GM19025 (cell line): Measurements from ENCODE around the gene IMPA2.

ENCODE experiments used
- ATAC-seq: cut with Tn5 transposase; IDR thresholded peaks from one replicate; pipeline ENCODE4 v1.9.1; 2021; ENCODE audit warnings: mild to moderate bottlenecking, low read depth, moderate library complexity; ENCODE audit not compliant: unreplicated experiment

IMPA2 gene

DNA sequence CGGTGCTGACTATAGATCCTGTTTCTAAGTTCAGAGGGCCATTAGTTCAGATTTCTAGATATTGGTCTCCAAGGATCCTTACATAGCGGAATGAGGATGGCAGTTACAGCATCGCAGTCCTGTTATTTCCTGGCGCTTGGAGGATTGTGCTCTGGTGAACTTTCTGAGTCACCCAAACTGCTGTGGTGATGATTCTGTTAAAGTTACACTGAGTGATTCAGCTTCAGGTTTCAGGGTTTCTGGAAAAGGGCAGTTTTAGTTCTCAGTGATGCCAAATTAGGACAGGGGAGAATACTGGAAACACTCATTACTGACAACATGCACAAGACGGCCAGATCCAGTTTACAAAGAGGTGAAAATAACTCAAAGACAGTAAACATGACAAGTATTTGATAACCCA, 60.3 kb downstream of the IMPA2 start:
- ATAC-seq: no peak

DNA sequence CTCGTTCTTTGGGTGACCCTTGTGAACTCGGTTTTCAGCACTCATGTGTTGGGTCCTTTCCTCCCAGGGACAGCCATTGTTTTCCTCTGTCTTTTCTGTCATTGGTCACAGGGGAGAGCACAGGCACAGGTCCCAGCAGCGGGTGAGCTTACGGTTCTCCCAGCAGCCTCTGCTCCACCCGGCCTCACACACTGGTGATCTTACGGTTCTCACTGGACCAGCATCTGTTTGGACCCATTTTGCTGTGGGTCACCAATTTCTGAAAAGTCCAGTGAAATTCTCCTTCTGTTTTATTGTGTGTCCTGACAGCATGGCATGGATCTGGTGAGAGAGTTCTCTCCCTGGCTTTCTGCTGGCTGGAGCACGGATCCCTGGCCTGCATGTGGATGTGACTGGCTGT, 62.5 kb downstream of the IMPA2 start:
- no peak for ATAC-seq

DNA sequence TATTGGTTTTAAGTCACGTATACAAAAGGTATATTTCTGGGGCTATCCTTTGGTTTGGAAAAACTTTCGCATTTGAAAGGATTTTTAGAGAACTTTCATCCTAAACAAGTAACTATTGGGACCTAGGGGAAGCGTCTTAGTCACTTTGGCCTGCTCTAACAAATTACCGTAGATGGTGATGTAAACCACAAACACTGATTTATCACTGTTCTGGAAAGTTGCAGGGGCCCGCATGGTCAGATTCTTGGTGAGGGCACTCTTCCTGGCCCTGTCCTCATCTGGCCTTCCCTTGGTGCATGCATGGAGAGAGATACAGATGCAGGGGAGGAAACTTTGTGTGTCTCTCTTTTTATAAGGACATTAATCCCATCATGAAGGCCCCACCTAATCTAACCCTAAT, 63.3 kb downstream of the IMPA2 start:
- no peak for ATAC-seq

DNA sequence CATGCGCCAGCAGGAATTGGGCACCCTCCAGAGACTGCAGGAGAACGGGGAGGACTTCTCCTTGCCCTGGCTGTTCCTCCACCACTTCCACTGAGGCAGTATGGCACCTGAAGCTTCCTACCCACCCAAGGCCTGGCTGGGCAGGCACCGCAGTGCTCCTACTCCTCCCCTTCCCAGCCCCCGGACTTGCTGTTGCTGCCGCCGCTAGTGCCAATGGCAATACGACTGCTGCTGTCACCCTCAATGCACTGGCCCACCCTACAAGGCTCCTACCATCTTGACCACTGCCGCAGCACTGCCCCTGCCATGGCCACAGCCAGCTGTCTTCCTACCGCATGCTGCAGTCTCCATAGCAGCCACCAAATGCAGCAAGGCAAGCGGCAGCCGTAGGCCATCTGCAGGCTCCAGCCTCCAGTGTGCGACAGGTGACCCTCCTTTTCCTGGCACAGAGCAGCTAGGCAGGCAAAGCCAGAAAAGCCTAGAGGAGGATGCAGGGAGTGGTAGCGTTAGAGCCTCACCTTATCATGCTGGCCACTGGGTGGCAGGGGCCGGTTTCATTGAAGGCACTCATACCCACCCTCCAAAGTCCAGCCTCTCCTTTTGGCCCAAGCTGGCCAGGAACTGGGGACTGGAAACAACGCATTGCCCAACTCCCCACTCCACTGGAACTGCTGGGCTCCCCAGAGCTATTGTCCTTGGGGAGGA, 64.9 kb downstream of the IMPA2 start:
- no peak for ATAC-seq

DNA sequence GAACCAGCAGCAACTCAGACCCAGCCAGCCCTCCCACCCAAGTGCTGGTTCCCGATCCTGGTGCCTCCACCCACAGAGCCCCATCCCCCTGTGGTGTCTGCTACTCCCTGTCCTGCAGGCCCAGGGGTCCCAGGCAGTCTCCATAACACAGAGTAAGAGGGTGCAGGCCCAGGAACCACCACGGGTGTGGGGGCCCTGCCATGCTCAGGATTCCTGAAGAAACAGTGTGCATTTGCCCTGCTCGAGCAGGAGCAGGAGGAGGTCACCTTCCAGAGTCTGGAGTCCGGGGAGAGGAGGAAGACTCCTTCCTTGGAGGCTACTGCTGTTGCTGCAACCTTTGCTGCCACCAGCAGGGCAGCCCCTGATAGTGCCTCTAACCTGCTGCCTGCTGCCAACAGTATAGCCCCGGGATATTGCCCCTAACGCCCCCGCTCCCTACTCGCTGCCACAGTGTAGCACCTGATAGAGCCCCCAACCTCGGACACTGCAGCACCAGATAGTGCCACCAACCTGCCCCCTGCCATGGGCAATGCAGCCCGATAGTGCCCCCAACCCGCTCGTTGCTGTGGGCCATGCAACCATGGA, 65.5 kb downstream of the IMPA2 start:
- ATAC-seq: no peak

DNA sequence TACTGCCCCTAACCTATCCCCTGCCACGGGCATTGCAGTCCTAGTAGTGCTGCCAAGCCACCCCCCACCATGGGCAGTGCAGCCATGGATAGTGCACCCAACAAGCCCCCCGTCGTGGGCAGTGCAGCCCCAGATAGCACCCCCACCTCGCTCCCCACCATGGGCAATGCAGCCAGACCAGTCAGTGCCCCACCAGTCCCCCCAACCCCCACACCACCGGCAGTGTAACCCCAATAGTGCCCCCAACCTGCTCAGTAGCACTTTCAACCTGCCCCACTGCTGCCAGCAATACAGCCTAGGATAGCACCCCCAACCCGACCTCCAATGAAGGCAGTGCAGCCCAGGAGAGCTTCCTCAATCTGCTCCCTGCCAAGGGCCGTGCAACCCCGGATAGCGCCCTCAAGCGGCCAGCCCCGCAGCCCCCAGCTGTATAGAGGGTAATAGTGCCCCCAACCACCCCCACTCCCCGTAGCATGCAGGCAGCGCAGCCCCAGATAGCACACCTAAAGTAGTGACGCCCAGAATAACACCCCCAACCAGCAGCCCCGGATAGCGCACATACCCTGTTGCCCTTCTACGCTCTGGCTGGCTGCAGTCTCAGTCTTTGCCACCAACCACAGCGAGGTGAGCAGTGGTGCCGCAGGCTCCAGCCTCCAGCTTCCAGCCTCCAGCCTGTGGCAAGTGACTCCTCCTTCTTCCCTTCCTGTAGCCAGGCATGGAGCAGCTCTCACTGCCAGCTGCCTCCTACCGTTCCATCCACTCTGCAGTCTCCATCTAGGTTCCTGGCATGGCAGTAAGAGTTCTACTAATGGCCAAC, 66.9 kb downstream of the IMPA2 start:
- ATAC-seq: no peak

DNA sequence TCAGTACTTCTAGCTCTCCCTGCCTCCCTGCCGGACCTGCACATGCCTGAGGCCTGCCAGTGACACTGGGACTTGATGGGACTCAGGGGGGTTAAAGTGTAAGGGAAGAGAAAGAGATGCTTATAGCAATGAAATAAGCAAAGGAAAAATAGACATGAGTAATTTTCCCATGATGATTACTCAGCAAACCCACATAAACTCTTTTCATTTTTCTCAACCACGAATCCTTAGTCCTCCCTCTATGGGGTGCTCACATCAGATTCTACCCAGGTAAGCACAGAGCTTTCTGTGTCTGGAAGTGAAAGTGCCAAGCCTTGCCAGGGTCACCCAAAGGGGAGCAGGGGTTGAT, 67.5 kb downstream of the IMPA2 start:
- no peak for ATAC-seq

DNA sequence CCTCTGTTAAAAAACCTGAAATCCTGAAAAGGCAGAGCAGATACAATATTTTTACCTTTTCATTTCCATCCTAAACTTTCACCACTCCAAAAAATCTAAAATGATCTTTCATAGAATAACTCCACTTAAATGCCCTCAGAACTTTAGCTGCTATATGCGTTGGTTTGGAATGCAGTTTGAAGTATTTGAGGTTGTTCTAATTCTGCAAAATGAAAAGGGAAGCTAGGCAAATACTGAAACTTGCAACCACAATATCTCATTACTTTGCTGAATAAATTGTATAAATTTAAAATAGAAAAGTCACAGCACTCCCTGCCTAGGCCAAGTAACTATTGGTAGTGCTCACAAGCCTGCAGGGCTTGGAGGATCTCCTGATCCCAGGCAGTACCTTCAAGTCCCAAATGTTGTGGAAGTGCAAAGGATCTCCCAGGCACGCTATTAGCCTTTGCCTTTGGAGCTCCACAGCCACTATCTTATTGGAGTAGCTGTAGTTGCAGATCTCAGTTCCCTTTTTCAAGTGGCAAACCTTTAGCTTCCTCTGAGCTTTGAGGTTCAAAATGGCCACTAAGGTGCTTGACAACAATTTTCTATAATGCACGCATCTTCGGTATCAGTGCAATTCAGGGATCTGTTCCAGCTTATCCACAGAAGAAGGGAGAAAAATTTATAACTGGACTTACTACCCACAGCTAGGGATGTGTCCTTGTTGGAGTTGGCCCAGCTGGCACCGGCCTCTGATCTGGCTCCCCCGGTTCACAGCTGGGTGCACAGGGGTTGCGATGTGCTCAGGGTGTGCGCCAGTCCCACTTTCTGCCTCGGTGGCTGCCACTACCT, 68.9 kb downstream of the IMPA2 start:
- peak; percentile 88 for ATAC-seq

DNA sequence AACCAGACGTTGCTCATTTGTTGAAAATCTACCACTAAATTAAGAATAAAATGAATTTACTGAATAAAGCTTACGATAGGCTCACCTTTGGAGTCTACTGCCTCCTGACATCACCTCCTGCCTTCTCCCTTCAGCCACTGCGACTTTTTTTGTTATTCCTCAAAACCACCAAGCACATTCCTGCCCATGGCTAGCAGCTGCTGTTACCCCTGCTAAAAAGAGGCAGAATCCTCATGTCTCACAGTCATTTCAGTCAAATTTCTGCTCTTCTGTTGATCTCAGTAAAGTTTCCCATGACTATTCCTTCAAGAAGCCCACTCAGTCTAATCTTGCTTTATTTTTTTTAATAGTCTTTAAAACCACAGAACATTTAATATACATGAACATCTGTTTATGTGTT, 71.6 kb downstream of the IMPA2 start:
- no peak for ATAC-seq

DNA sequence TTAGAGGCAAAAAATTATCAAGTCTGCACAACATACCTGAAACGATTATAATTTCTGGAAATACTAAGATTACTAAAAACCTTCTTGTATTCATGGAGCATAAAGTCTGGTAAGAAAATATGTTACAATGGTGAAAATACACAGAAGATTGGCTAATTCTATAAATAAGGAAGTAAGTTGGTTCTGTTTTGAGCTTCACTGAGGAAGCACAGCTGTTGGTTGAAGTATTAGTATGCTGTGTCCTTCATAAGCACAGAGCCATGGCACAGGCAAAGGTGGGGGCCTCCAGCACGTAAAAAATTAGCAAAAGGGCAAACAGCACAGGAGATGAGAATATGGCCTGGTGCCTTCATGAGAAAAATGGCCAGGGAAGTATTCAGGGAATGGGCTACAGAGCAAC, 72.0 kb downstream of the IMPA2 start:
- no peak for ATAC-seq

DNA sequence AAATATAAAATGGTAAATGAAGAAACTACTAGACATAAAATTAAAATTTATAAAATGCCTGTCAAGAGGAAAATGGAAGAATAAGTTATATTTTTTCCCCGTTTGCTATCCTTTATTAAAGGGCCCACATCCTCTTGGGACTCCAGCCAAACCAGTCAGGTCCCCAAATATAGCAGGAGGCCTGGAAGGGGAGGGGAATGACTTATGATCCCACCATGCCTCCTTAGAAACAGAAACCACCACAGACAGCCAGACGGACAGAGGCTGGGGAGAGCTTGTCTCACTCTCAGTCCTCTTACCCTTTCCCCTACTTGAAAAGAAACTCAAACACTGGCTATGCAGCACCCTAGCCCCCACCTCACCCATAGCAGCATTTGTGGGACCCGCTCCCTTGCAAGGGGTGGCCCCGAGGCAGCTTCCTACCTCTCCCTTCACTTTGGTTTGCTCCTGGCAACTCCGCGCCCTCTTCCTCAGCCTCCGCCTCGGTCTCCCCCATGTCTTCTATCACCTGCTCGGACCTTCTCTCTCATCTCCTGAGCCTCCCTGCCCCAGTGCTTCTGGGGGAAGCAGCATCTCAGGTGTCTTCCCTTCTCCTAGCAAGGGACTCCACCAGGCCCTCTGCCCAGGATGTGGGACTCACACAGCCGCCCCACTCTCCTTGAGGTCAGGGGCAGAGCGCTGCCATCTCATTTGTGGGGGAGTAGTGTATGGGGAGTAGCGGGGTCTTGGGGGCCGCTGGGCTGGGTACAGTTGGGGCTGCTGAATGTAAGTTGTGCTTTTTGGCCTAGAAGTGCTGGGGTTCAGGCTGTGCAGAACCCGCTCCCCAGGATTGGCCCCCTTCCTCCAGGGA, 75.0 kb downstream of the IMPA2 start:
- no peak for ATAC-seq

DNA sequence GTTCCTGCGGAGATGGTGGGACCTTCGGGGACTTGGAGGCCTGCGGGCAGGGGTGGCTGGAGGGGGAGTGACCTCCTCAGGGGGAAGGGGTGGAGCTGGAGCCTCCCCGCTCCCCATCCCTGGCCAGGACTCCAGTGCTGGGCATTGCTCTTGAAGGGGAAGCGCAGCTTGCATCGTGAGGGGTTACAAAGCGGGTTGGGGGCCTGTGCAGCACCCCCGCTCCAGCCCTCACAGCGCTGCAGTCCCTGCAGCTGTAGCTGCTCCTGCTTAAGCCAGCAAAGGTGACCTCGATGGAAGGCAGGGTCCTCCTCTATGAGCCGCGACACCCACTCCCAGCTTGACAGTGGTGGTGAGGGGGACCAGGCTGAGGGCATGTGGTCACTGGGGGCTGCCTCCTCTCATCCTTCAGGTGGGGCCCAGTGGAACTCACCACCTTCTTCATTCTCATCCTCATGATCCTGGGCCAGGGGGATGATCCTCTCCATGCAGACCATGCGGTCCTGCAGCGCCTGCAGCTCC, 75.6 kb downstream of the IMPA2 start:
- no peak for ATAC-seq

DNA sequence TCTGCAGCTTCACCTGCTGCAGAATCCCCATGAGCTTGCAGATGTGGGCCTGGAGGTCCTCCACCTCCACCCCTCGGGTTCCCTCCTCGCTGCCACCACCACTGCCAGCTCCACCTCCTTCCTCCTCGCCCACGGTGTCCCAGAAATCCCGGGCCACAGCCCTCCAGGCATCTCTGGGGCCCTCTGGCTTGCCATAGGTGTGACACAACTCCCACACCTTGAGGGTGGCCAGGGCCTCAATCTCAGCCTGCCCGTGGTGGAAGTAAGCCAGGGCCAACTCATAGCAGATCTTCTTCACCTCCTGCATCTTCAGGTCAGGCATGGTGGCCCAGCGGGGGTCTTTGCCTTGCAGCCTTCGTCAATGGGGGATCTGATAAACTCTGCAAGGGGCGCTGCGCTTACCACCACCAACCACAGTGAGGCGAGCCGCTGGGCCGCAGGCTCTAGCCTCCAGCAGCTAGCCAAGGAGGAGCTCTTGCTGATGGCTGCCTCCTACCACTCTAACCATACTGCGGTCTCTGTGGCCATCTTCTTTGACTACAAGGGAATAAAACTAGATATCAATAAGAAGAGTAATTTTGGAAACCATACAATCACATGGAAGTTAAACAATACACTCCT, 76.2 kb downstream of the IMPA2 start:
- ATAC-seq: no peak

DNA sequence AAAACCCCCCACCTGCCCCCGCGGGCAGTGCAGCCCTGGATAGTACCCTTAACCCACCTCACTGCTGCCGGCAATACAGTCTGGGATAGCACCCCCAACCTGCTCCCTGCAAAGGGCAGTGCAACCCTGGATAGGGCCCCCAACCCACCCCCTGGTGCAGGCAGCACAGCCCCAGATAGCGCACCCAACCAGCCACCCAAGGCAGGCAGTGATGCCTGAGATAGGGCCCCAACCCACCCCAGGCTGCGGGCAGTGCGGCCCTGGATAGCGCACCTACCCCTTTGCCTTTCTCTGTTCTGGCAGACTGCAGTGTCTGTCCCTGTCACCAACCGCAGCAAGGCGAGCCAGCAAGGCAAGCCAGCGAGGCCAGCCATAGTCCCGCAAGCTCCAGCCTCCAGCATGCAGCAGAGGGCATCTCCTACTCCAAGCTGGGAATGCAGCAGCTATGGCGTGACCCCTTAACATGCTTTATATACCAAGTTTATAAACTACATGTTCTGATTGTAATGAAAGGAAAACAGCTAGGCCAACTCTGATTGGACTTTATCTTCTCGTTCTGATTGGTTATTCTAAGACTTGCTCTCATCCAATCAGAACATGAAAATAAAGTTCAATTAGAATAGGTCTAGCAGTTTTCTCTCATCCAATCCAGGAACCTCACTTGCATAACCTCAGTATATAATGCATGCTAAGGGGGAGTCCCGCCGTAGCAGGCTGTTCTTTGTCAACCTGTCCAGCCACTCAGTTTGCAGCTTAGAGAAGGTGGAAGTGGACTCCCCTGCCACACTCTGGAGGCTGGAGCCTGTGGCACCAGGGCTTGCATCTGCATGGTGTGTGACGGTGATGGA, 78.3 kb downstream of the IMPA2 start:
- ATAC-seq: no peak

DNA sequence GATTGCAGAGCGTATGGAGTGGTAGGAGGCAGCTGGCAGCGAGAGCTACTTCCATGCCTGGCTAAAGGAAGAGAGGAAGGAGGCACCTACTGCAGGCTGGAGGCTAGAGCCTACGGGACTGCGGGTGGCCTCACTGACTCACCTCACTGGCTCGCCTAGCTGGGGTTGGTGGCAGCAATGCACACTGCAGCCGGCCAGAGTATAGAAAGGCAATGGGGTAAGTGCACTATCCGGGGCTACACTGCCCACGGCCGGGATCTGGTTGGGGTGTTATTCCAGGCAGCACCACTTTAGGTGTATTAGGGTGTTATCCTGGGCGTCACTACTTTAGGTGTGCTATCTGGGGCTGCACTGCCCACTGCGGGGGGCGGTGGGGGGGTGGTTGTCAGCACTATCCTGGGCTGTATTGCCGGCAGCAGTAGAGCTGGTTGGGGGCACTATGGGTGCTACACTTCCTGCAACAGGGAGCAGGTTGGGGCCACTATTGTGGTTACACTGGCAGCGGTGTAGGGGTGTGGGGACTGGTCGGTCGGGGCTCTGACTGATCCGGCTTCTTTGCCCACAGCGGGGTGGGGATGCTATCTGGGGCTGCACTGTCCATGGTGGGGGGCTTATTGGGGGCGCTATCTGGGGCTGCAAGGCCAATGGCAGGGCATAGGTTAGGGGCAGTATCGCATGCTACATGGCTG, 79.0 kb downstream of the IMPA2 start:
- no peak for ATAC-seq

DNA sequence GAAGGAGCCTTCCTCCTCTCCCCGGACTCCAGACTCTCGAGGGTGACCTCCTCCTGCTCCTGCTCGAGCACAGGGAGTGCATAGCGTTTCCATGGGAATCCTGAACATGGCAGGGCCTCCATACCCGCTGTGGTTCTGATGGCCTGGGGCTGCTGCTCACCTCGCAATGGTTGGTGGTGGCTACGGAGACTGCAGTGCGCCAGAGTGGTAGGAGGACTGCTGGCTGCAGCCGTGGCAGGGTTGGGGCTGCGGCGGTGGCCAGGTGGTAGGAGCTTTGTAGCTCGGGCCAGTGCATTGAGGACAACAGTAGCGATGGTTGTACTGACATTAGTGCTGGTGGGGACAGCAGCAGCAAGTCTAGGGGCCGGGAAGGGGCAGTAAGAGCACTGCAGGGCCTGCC, 80.4 kb downstream of the IMPA2 start:
- ATAC-seq: no peak

DNA sequence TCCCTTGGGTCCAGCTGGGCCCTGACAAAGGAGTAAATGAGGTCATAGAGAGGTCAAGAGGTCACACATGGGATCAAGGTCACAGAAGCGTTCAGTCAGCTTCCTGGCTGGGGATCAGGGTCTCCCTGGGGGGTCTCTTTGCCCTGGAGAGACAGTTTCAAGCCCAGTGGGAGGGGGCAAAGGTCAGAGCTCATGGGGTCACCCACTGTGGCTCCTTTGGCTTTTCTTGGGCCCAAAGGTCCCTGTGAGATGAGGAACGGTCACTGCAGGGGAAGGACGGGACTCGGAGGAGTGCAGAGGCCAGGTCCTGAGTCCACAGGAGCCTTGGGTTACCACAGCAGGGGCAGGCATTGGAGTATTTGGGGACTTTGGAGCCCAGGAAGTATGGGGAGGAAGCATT, 81.7 kb downstream of the IMPA2 start:
- no peak for ATAC-seq
